Endodermal cell (in vitro differentiated cells): ENCODE measurements around the gene ZMYND8. TPM values are rescaled to one million over a fixed set of nuclear protein-coding genes. Genes with fewer than 3 reads are reported as not detected.

Experiments
- DNase-seq: peaks from one replicate; pipeline ENCODE4 v3.0.0-alpha.2; 2017
- H3K27ac ChIP-seq: 2 replicates; pipeline ENCODE4 v1.5.1; 2013; ENCODE audit warnings: mild to moderate bottlenecking, low read depth, low read length, moderate library complexity
- H3K27me3 ChIP-seq: 2 replicates; pipeline ENCODE4 v1.6.1; 2013; ENCODE audit warnings: mild to moderate bottlenecking, low read length, moderate library complexity; ENCODE audit not compliant: insufficient read depth, control insufficient read depth, poor library complexity, severe bottlenecking
- H3K36me3 ChIP-seq: 2 replicates; pipeline ENCODE4 v1.7.0; 2013; ENCODE audit warnings: mild to moderate bottlenecking, low read length, moderate library complexity; ENCODE audit not compliant: control insufficient read depth, insufficient read depth
- H3K4me1 ChIP-seq: one replicate; pipeline ENCODE4 v1.7.0; 2013; ENCODE audit warnings: low read length; ENCODE audit not compliant: control insufficient read depth, insufficient read depth
- H3K4me3 ChIP-seq: 2 replicates; pipeline ENCODE4 v1.5.1; 2013; ENCODE audit warnings: mild to moderate bottlenecking, low read length, moderate library complexity
- H3K9ac ChIP-seq: 2 replicates; pipeline ENCODE4 v1.6.1; 2013; ENCODE audit warnings: mild to moderate bottlenecking, low read length, moderate library complexity; ENCODE audit not compliant: poor library complexity, severe bottlenecking; ENCODE audit errors: extremely low read depth
- H3K9me3 ChIP-seq: 2 replicates; pipeline ENCODE4 v1.6.1; 2013; ENCODE audit warnings: mild to moderate bottlenecking, low read length, moderate library complexity; ENCODE audit not compliant: control insufficient read depth
- H3K27ac Mint-ChIP-seq: 2 replicates; pipeline ENCODE4 v1.8.0; 2020; ENCODE audit warnings: mixed read lengths
- H3K27me3 Mint-ChIP-seq: 2 replicates; pipeline ENCODE4 v1.8.0; 2021; ENCODE audit warnings: mild to moderate bottlenecking, mixed read lengths; ENCODE audit not compliant: insufficient read depth
- H3K36me3 Mint-ChIP-seq: 2 replicates; pipeline ENCODE4 v1.8.0; 2020; ENCODE audit warnings: low read depth, mixed read lengths
- H3K4me1 Mint-ChIP-seq: 2 replicates; pipeline ENCODE4 v1.8.0; 2020; ENCODE audit warnings: mixed read lengths
- H3K4me3 Mint-ChIP-seq: 2 replicates; pipeline ENCODE4 v1.8.0; 2020; ENCODE audit warnings: mild to moderate bottlenecking, moderate library complexity, mixed read lengths
- H3K9me3 Mint-ChIP-seq: 2 replicates; pipeline ENCODE4 v1.8.0; 2020; ENCODE audit warnings: mild to moderate bottlenecking, mixed read lengths
- CTCF ChIP-seq: fragments of 200-600 bp; sonication (generic); conservative IDR thresholded peaks from 2 replicates; pipeline ENCODE4 v1.5.0; 2021; ENCODE audit warnings: antibody characterized with exemption, mild to moderate bottlenecking
- whole genome bisulfite sequencing, 2 experiments: methylation state at CpG; one replicate each; pipeline versions ENCODE4 v1.1.5 to v1.1.7; 2013; ENCODE audit warnings: missing lambda C conversion rate in 2 of 2, mixed read lengths in 1 of 2; ENCODE audit not compliant: insufficient coverage in 1 of 2, insufficient read length in 1 of 2; 5-methylcytosine and 5-hydroxymethylcytosine counted together
- total RNA-seq, 2 donors: library from RNA; stranded (reverse); fragmentation: NEBNext Ultra II Directional in 1 of 2; extraction: Animal tissue kit (Norgen Biotek cat#: 25700) in 1 of 2; gene quantifications; 2 replicates in 1 of 2; 3 replicates in 1 of 2; pipeline ENCODE4 v1.2.1, GENCODE V29; 2021

The ZMYND8 gene
- total RNA-seq, 2 donors from 2014 or later = 85.0 to 99.9 TPM

GRCh38 chr20:47223896-47224295 is 132.6 kb downstream of the ZMYND8 start:
- no peak for TF ChIP-seq CTCF
- Histone ChIP-seq H3K4me1 (no peaks in the 10 kb centered on the region), H3K9ac (no peak overlapping the region), H3K36me3 (peaks cover 91% of the 10 kb centered on the region), H3K9me3 (no peaks in the 10 kb centered on the region), H3K4me3 (no peak overlapping the region), H3K27ac (no peak overlapping the region), H3K27me3 (no peaks in the 10 kb centered on the region)
- 93% methylated on average over 1 of the region's 1 CpG; no CpG with 5 or more reads in 1 of the 2 experiments for WGBS, 2 experiments
- DNase-seq = no peak
- H3K4me1 Mint-ChIP-seq = no peaks in the 10 kb centered on the region
- H3K27ac Mint-ChIP-seq = no peak overlapping the region
- no peaks in the 10 kb centered on the region for H3K9me3 Mint-ChIP-seq
- no peak overlapping the region for H3K4me3 Mint-ChIP-seq
- H3K36me3 Mint-ChIP-seq = peaks cover 80% of the 10 kb centered on the region
- no peaks in the 10 kb centered on the region for H3K27me3 Mint-ChIP-seq

GRCh38 chr20:47222468-47223119 is 133.9 kb downstream of the ZMYND8 start:
- H3K9me3 ChIP-seq = no peaks in the 10 kb centered on the region
- H3K36me3 Mint-ChIP-seq = peaks cover 81% of the 10 kb centered on the region
- H3K4me1 Mint-ChIP-seq = peaks cover 1% of the 10 kb centered on the region
- no peak for DNase-seq
- no peak for TF ChIP-seq CTCF
- peak overlapping the region; percentile 64 for H3K27ac Mint-ChIP-seq
- H3K27me3 Mint-ChIP-seq = no peaks in the 10 kb centered on the region
- no peak overlapping the region for H3K4me3 Mint-ChIP-seq
- H3K4me1 ChIP-seq = no peaks in the 10 kb centered on the region
- WGBS, 2 experiments = 87 to 93% methylated on average over 11 to 12 of the region's 12 CpGs
- no peak overlapping the region for H3K4me3 ChIP-seq
- no peak overlapping the region for H3K27ac ChIP-seq
- no peaks in the 10 kb centered on the region for H3K9me3 Mint-ChIP-seq
- no peaks in the 10 kb centered on the region for H3K27me3 ChIP-seq
- peaks cover 91% of the 10 kb centered on the region for H3K36me3 ChIP-seq
- H3K9ac ChIP-seq = no peak overlapping the region

- no peaks in the 10 kb centered on the region for H3K27me3 ChIP-seq
- 93 to 97% methylated on average over 12 to 16 of the region's 16 CpGs for WGBS, 2 experiments
- Mint-ChIP-seq H3K9me3 (no peaks in the 10 kb centered on the region), H3K36me3 (peaks cover 79% of the 10 kb centered on the region), H3K27ac (no peak overlapping the region), H3K4me3 (no peak overlapping the region), H3K27me3 (no peaks in the 10 kb centered on the region), H3K4me1 (peaks cover 1% of the 10 kb centered on the region)
- H3K9ac ChIP-seq = no peak overlapping the region
- H3K27ac ChIP-seq = no peak overlapping the region
- no peak for DNase-seq
- no peaks in the 10 kb centered on the region for H3K9me3 ChIP-seq
- H3K4me3 ChIP-seq = no peak overlapping the region
- peaks cover 87% of the 10 kb centered on the region for H3K36me3 ChIP-seq
- no peaks in the 10 kb centered on the region for H3K4me1 ChIP-seq
- no peak for TF ChIP-seq CTCF
These were observed 135.4 kb downstream of the ZMYND8 start for GRCh38 chr20:47221036-47221625.
